ENCODE results near the gene PXDC1. TPM values are rescaled to one million over a fixed set of nuclear protein-coding genes. Genes with fewer than 3 reads are reported as not detected.
"Not testable (repeated sequence)": the region's sequence is repeated elsewhere in the genome, so short reads cannot be mapped to it uniquely, and the experiment has no call there.

The PXDC1 gene
- total RNA-seq, 2 experiments from 2014 or later = 0.17 to 0.36 TPM

GRCh38 chr6:3777730-3778461 lies 26.4 kb upstream of the PXDC1 start:
- no peak overlapping the region for H3K4me3 Mint-ChIP-seq
- no peaks in the 10 kb centered on the region for H3K4me1 Mint-ChIP-seq (ENCODE audit: low read depth)
- peaks cover 1% of the 10 kb centered on the region for H3K27me3 Mint-ChIP-seq (ENCODE audit: low read depth)
- no peaks in the 10 kb centered on the region for H3K36me3 Mint-ChIP-seq (ENCODE audit: low read depth)
- H3K27ac Mint-ChIP-seq = no peak overlapping the region
- H3K9me3 Mint-ChIP-seq = no peaks in the 10 kb centered on the region
- DNase-seq = no peak
- intact Hi-C loops (cut with micrococcal nuclease) = no loop called here
- CTCF ChIA-PET = no interaction called here

- Mint-ChIP-seq H3K27me3 (ENCODE audit: low read depth) (peaks cover 9% of the 10 kb centered on the region), H3K9me3 (no peaks in the 10 kb centered on the region), H3K4me3 (no peak overlapping the region), H3K36me3 (ENCODE audit: low read depth) (no peaks in the 10 kb centered on the region), H3K4me1 (ENCODE audit: low read depth) (no peaks in the 10 kb centered on the region), H3K27ac (no peak overlapping the region)
- intact Hi-C loops (cut with micrococcal nuclease) = no loop called here
- CTCF ChIA-PET = no interaction called here
- no peak for DNase-seq
These were observed 25.5 kb upstream of the PXDC1 start for GRCh38 chr6:3776881-3777507.

GRCh38 chr6:3775847-3776246 lies 24.3 kb upstream of the PXDC1 start:
- Mint-ChIP-seq H3K36me3 (ENCODE audit: low read depth) (no peaks in the 10 kb centered on the region), H3K4me1 (ENCODE audit: low read depth) (no peaks in the 10 kb centered on the region), H3K4me3 (no peak overlapping the region), H3K9me3 (no peaks in the 10 kb centered on the region), H3K27me3 (ENCODE audit: low read depth) (peaks cover 9% of the 10 kb centered on the region), H3K27ac (no peak overlapping the region)
- no peak for DNase-seq
- intact Hi-C loops (cut with micrococcal nuclease) = no loop called here
- CTCF ChIA-PET = no interaction called here

DNA sequence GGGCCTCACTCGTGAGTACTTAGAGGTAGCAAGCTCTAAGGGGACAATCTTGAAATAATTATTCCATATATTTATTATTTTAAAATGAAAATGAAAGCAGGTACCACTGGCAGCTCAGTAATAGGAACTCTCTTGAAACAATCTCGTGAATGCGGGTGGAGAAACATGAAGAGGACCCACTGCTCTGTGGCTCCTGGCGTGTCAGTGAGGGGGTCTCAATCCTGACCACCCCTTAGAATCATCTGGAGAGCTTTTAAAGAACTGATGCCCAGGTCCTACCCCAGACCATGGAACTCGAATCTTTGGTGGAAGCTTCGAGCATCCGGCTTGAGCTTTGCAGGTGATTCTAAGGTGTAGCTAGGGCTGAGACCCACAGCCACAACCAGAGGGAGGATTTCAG lies 23.9 kb upstream of the PXDC1 start:
- Mint-ChIP-seq H3K27me3 (ENCODE audit: low read depth) (peaks cover 11% of the 10 kb centered on the region), H3K4me1 (ENCODE audit: low read depth) (no peaks in the 10 kb centered on the region), H3K27ac (no peak overlapping the region), H3K4me3 (no peak overlapping the region), H3K9me3 (no peaks in the 10 kb centered on the region), H3K36me3 (ENCODE audit: low read depth) (no peaks in the 10 kb centered on the region)
- intact Hi-C loops (cut with micrococcal nuclease) = no loop called here
- no peak for DNase-seq
- CTCF ChIA-PET = no interaction called here

DNA sequence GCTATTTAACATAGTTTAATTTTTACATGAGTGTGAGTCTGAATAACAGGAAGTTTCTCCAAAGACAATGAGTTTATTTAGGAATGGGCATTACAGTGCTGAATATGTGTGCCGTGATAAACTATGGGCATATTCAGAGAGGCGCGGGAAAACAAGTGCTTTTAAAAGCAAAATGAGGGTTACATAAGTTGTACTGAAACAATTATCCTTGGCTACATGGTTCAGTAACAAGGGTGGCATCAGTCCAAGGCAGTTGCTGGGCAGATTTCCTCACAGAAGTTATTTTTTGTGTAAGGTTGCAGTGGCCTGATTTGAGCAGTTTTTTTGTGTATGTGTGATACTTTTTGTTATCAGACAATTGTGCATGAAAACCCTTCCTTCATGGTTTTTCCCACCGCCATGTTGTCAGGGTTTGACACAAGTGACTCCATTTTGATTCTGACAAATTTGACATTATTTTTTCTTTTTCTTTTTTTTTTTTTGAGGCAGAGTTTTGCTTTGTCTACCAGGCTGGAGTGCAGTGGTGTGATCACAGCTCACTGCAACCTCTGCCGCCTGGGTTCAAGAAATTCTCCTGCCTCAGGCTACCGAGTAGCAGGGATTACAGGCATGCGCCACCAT lies 22.3 kb upstream of the PXDC1 start:
- CTCF ChIA-PET = interaction anchor here (0.8 kb wide), 1 partner anchor 43 kb away, joined by 3 read pairs; no protein-coding TSS in a partner anchor
- intact Hi-C loops (cut with micrococcal nuclease) = no loop called here
- no peak overlapping the region for H3K27ac Mint-ChIP-seq
- H3K36me3 Mint-ChIP-seq (ENCODE audit: low read depth) = no peaks in the 10 kb centered on the region
- no peaks in the 10 kb centered on the region for H3K4me1 Mint-ChIP-seq (ENCODE audit: low read depth)
- H3K27me3 Mint-ChIP-seq (ENCODE audit: low read depth) = peaks cover 18% of the 10 kb centered on the region
- H3K4me3 Mint-ChIP-seq = no peak overlapping the region
- DNase-seq = no peak
- H3K9me3 Mint-ChIP-seq = no peaks in the 10 kb centered on the region

GRCh38 chr6:3772127-3772999 lies 20.9 kb upstream of the PXDC1 start:
- H3K4me1 Mint-ChIP-seq (ENCODE audit: low read depth); H3K4me3 Mint-ChIP-seq; H3K9me3 Mint-ChIP-seq; H3K27ac Mint-ChIP-seq; H3K36me3 Mint-ChIP-seq (ENCODE audit: low read depth); DNase-seq; intact Hi-C loops (cut with micrococcal nuclease): not testable (repeated sequence)
- CTCF ChIA-PET = interaction anchor here (0.6 kb wide), 1 partner anchor 1137 kb away, joined by 3 read pairs; no protein-coding TSS in a partner anchor
- peaks cover 24% of the 10 kb centered on the region for H3K27me3 Mint-ChIP-seq (ENCODE audit: low read depth)

DNA sequence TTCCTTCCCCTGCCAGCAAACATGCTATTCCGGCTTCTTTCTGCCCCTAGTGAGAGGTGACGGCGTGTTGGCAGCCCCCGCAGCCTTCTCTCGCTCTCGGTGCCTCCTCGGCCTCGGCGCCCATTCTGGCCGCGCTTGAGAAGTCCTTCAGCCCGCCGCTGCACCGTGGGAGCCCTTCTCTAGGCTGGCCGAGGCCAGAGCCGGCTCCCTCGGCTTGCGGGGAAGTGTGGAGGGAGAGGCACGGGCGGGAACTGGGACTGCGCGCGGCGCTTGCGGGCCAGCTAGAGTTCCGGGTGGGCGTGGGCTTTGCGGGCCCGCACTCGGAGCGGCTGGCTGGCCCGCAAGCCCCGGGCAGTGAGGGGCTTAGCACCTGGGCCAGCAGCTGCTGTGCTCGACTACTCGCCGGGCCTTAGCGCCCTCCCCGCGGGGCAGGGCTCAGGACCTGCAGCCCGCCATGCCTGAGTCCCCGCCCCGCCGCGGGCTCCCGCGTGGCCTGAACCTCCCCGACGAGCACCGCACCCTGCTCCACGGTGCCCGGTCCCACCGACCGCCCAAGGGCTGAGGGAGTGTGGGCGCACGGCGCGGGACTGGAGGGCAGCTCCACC lies 20.0 kb upstream of the PXDC1 start:
- CTCF ChIA-PET = no interaction called here
- DNase-seq = no peak
- no peak overlapping the region for H3K27ac Mint-ChIP-seq

DNA sequence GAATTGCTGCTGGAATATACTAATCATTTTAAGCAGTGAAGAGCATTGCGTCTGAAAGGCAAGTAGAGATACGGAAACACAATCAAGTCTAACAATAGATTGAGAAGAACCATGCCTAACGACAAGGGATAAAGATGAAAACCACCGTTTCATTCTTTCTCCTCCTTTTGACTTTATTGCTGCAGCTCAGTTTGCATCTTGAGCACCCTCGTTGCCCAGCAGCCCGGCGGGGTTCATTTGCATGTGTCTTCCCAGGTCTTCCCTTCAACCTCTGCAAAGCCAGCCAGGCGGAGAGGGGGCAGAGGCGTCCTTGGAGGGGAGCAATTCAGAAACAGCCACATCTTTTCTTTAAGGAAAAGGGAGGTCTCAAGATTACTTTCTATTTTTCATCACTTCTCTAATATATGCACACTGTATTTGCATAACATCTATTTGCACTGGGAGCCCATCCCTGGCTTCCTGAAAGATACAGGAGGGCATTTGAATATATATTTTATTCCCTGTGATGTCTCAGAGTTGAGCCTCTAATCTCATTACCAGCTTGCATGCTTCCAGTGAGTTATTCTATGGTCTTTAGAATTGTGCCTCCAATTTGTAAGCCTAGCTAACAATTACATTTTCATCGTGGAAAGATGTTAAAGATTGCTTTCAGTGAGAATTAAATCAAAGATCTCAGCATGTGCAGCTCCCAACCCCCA lies 18.7 kb upstream of the PXDC1 start:
- intact Hi-C loops (cut with micrococcal nuclease) = no loop called here
- Mint-ChIP-seq H3K4me3 (no peak overlapping the region), H3K27ac (no peak overlapping the region)

More for the DNA sequence above, 20.0 kb upstream of the PXDC1 start:
- no peak overlapping the region for H3K4me3 Mint-ChIP-seq
- intact Hi-C loops (cut with micrococcal nuclease) = no loop called here
- no peaks in the 10 kb centered on the region for H3K4me1 Mint-ChIP-seq (ENCODE audit: low read depth)
- H3K36me3 Mint-ChIP-seq (ENCODE audit: low read depth) = no peaks in the 10 kb centered on the region
- H3K27me3 Mint-ChIP-seq (ENCODE audit: low read depth) = peaks cover 28% of the 10 kb centered on the region
- H3K9me3 Mint-ChIP-seq = no peaks in the 10 kb centered on the region

GRCh38 chr6:3769610-3770009 lies 18.1 kb upstream of the PXDC1 start:
- H3K27ac Mint-ChIP-seq = no peak overlapping the region

More for the DNA sequence above, 18.7 kb upstream of the PXDC1 start:
- DNase-seq = no peak
- H3K27me3 Mint-ChIP-seq (ENCODE audit: low read depth) = peaks cover 34% of the 10 kb centered on the region
- no peaks in the 10 kb centered on the region for H3K36me3 Mint-ChIP-seq (ENCODE audit: low read depth)
- no peaks in the 10 kb centered on the region for H3K9me3 Mint-ChIP-seq
- no peaks in the 10 kb centered on the region for H3K4me1 Mint-ChIP-seq (ENCODE audit: low read depth)
- CTCF ChIA-PET = no interaction called here

GRCh38 chr6:3768502-3768901 lies 17.0 kb upstream of the PXDC1 start:
- no peak overlapping the region for H3K27ac Mint-ChIP-seq
- no peak overlapping the region for H3K4me3 Mint-ChIP-seq
- intact Hi-C loops (cut with micrococcal nuclease) = no loop called here
- H3K27me3 Mint-ChIP-seq (ENCODE audit: low read depth) = peaks cover 37% of the 10 kb centered on the region
- CTCF ChIA-PET = no interaction called here
- no peaks in the 10 kb centered on the region for H3K9me3 Mint-ChIP-seq
- H3K36me3 Mint-ChIP-seq (ENCODE audit: low read depth) = no peaks in the 10 kb centered on the region
- no peaks in the 10 kb centered on the region for H3K4me1 Mint-ChIP-seq (ENCODE audit: low read depth)
- no peak for DNase-seq

More at GRCh38 chr6:3769610-3770009, 18.1 kb upstream of the PXDC1 start:
- no peak overlapping the region for H3K4me3 Mint-ChIP-seq
- no peaks in the 10 kb centered on the region for H3K9me3 Mint-ChIP-seq
- intact Hi-C loops (cut with micrococcal nuclease) = no loop called here
- peaks cover 37% of the 10 kb centered on the region for H3K27me3 Mint-ChIP-seq (ENCODE audit: low read depth)
- no peak for DNase-seq
- no peaks in the 10 kb centered on the region for H3K4me1 Mint-ChIP-seq (ENCODE audit: low read depth)
- CTCF ChIA-PET = no interaction called here
- H3K36me3 Mint-ChIP-seq (ENCODE audit: low read depth) = no peaks in the 10 kb centered on the region

- H3K36me3 Mint-ChIP-seq (ENCODE audit: low read depth); H3K27ac Mint-ChIP-seq; CTCF ChIA-PET; H3K4me1 Mint-ChIP-seq (ENCODE audit: low read depth); intact Hi-C loops (cut with micrococcal nuclease); H3K4me3 Mint-ChIP-seq; H3K9me3 Mint-ChIP-seq; DNase-seq: not testable (repeated sequence)
- peaks cover 32% of the 10 kb centered on the region for H3K27me3 Mint-ChIP-seq (ENCODE audit: low read depth)
These were observed 16.0 kb upstream of the PXDC1 start for GRCh38 chr6:3767483-3767882.

Measured in activated naive CD4-positive, alpha-beta T cell treated with anti-CD3 and anti-CD28 coated beads for 36 hours (primary cell).